ENCODE measurements around the gene MYO5A. TPM values are rescaled to one million over a fixed set of nuclear protein-coding genes. Genes with fewer than 3 reads are reported as not detected.
A peak's percentile ranks its signal among the peaks of the same experiment; 100 is the strongest.
"Not testable (repeated sequence)": the region's sequence is repeated elsewhere in the genome, so short reads cannot be mapped to it uniquely, and the experiment has no call there.

Gene MYO5A
- total RNA-seq, 2 experiments from 2014 or later = 31.8 to 42.0 TPM

- Histone ChIP-seq H2AFZ (ENCODE audit: low read length) (peak overlapping the region; percentile 64; the same call in 1 of the 2 replicates), H4K20me1 (ENCODE audit: insufficient read depth, low read length) (peaks cover 13% of the 10 kb centered on the region), H3K4me3 (ENCODE audit: low read depth, low read length, poor library complexity, severe bottlenecking) (peak overlapping the region; percentile 85), H3K79me2 (ENCODE audit: insufficient read depth, low read depth, low read length) (peaks cover 55% of the 10 kb centered on the region), H3K36me3 (ENCODE audit: insufficient read depth, low read length) (peaks cover 39% of the 10 kb centered on the region), H3K27ac (ENCODE audit: low read depth, low read length, poor library complexity, severe bottlenecking) (peak overlapping the region; percentile 75), H3K9me2 (ENCODE audit: insufficient read depth, low read length) (no peaks in the 10 kb centered on the region), H3K4me1 (ENCODE audit: insufficient read depth, low read length, poor library complexity, severe bottlenecking) (peaks cover 30% of the 10 kb centered on the region), H3K4me2 (ENCODE audit: low read length) (peak overlapping the region; percentile 93), H3K9me3 (ENCODE audit: low read length) (no peaks in the 10 kb centered on the region)
- intact Hi-C loops (cut with micrococcal nuclease; ENCODE audit: unreplicated experiment) = loop anchor here (1.0 kb wide), 5 partner anchors 102 to 312 kb away; no protein-coding TSS in a partner anchor
- BruUV-seq (replicated peaks) = TSS peak; percentile 62
- TF ChIP-seq EZH2phosphoT487 (IDR thresholded peaks at IDR 0.05; ENCODE audit: borderline replicate concordance, low read depth, low read length) (no peak), CTCF (conservative IDR thresholded peaks at IDR 0.05; ENCODE audit: low read length) (no peak)
- ChIA-PET CTCF (ENCODE audit: unreplicated experiment) (no interaction called here), POLR2A (no interaction called here)
- peak; percentile 47 for DNase-seq (ENCODE audit: low spot score)
These were observed 39.4 kb upstream of the MYO5A start for GRCh38 chr15:52567871-52568600.

GRCh38 chr15:52566889-52567288 is 38.2 kb upstream of the MYO5A start:
- CTCF ChIA-PET (ENCODE audit: unreplicated experiment) = no interaction called here
- peak; percentile 18 for DNase-seq (ENCODE audit: low spot score)
- Histone ChIP-seq H3K9me3 (ENCODE audit: low read length) (no peaks in the 10 kb centered on the region), H2AFZ (ENCODE audit: low read length) (no peak overlapping the region), H3K27ac (ENCODE audit: low read depth, low read length, poor library complexity, severe bottlenecking) (peak overlapping the region; percentile 75), H3K4me1 (ENCODE audit: insufficient read depth, low read length, poor library complexity, severe bottlenecking) (peaks cover 30% of the 10 kb centered on the region), H3K79me2 (ENCODE audit: insufficient read depth, low read depth, low read length) (peaks cover 67% of the 10 kb centered on the region), H3K9me2 (ENCODE audit: insufficient read depth, low read length) (no peaks in the 10 kb centered on the region), H4K20me1 (ENCODE audit: insufficient read depth, low read length) (peaks cover 13% of the 10 kb centered on the region), H3K36me3 (ENCODE audit: insufficient read depth, low read length) (peaks cover 49% of the 10 kb centered on the region), H3K4me2 (ENCODE audit: low read length) (peak overlapping the region; percentile 93), H3K4me3 (ENCODE audit: low read depth, low read length, poor library complexity, severe bottlenecking) (peak overlapping the region; percentile 85)
- TF ChIP-seq CTCF (conservative IDR thresholded peaks at IDR 0.05; ENCODE audit: low read length) (no peak), EZH2phosphoT487 (IDR thresholded peaks at IDR 0.05; ENCODE audit: borderline replicate concordance, low read depth, low read length) (no peak)
- no TSS peak for BruUV-seq (replicated peaks)
- POLR2A ChIA-PET = interaction anchor here (0.6 to 1.9 kb wide), 8 partner anchors 8 to 131 kb away, joined by 3 to 6 read pairs (median 3); no protein-coding TSS in a partner anchor
- intact Hi-C loops (cut with micrococcal nuclease; ENCODE audit: unreplicated experiment) = loop anchor here (1.0 kb wide), 1 partner anchor 166 kb away; no protein-coding TSS in a partner anchor

- Histone ChIP-seq H3K4me1 (ENCODE audit: insufficient read depth, low read length, poor library complexity, severe bottlenecking) (peaks cover 30% of the 10 kb centered on the region), H3K79me2 (ENCODE audit: insufficient read depth, low read depth, low read length) (peaks cover 79% of the 10 kb centered on the region), H3K4me2 (ENCODE audit: low read length) (peak overlapping the region; percentile 93), H4K20me1 (ENCODE audit: insufficient read depth, low read length) (peaks cover 13% of the 10 kb centered on the region), H3K36me3 (ENCODE audit: insufficient read depth, low read length) (peaks cover 61% of the 10 kb centered on the region)
- BruUV-seq (replicated peaks); H3K9me2 ChIP-seq (ENCODE audit: insufficient read depth, low read length); CTCF ChIA-PET (ENCODE audit: unreplicated experiment); H2AFZ ChIP-seq (ENCODE audit: low read length); H3K27ac ChIP-seq (ENCODE audit: low read depth, low read length, poor library complexity, severe bottlenecking); intact Hi-C loops (cut with micrococcal nuclease; ENCODE audit: unreplicated experiment); H3K9me3 ChIP-seq (ENCODE audit: low read length); H3K4me3 ChIP-seq (ENCODE audit: low read depth, low read length, poor library complexity, severe bottlenecking): not testable (repeated sequence)
- peak; percentile 55 for DNase-seq (ENCODE audit: low spot score)
- POLR2A ChIA-PET = interaction anchor here (0.6 to 3.3 kb wide), 8 partner anchors 9 to 90 kb away, joined by 3 to 21 read pairs (median 4); no protein-coding TSS in a partner anchor
These were observed 37.0 kb upstream of the MYO5A start for GRCh38 chr15:52565417-52566358.
